ENCODE results near the gene IFT122.

The IFT122 gene

DNA sequence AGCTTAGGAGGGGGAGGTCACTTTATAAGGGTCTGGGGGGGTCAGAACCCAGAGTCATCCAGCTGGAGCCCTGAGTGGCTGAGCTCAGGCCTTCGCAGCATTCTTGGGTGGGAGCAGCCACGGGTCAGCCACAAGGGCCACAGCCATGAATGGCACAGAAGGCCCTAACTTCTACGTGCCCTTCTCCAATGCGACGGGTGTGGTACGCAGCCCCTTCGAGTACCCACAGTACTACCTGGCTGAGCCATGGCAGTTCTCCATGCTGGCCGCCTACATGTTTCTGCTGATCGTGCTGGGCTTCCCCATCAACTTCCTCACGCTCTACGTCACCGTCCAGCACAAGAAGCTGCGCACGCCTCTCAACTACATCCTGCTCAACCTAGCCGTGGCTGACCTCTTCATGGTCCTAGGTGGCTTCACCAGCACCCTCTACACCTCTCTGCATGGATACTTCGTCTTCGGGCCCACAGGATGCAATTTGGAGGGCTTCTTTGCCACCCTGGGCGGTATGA lies 88.6 kb downstream of the IFT122 start, which contains the start of gene RHO:
Gene RHO, plus strand, starts transcription at position 51 of the 512 bp plus-strand sequence. Its CDS starts 95 bp downstream, at position 146.
- no peak for TF ChIP-seq TAF1 (IDR thresholded peaks at IDR 0.05; ENCODE audit: low read depth)
- no peak for TF ChIP-seq NFIC (IDR thresholded peaks at IDR 0.05)
- no peak for TF ChIP-seq TEAD4 (IDR thresholded peaks at IDR 0.05)
- no peak for TF ChIP-seq ZBTB7A (IDR thresholded peaks at IDR 0.05; ENCODE audit: low read depth)
- TF ChIP-seq, protein P1, sequence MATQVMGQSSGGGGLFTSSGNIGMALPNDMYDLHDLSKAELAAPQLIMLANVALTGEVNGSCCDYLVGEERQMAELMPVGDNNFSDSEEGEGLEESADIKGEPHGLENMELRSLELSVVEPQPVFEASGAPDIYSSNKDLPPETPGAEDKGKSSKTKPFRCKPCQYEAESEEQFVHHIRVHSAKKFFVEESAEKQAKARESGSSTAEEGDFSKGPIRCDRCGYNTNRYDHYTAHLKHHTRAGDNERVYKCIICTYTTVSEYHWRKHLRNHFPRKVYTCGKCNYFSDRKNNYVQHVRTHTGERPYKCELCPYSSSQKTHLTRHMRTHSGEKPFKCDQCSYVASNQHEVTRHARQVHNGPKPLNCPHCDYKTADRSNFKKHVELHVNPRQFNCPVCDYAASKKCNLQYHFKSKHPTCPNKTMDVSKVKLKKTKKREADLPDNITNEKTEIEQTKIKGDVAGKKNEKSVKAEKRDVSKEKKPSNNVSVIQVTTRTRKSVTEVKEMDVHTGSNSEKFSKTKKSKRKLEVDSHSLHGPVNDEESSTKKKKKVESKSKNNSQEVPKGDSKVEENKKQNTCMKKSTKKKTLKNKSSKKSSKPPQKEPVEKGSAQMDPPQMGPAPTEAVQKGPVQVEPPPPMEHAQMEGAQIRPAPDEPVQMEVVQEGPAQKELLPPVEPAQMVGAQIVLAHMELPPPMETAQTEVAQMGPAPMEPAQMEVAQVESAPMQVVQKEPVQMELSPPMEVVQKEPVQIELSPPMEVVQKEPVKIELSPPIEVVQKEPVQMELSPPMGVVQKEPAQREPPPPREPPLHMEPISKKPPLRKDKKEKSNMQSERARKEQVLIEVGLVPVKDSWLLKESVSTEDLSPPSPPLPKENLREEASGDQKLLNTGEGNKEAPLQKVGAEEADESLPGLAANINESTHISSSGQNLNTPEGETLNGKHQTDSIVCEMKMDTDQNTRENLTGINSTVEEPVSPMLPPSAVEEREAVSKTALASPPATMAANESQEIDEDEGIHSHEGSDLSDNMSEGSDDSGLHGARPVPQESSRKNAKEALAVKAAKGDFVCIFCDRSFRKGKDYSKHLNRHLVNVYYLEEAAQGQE (IDR thresholded peaks at IDR 0.05; ENCODE audit: low read depth), result no peak
- no peak for TF ChIP-seq MAX (IDR thresholded peaks at IDR 0.05)
- no peak for TF ChIP-seq RAD21 (IDR thresholded peaks at IDR 0.05; ENCODE audit: low read depth)
- no peak for TF ChIP-seq USF1 (IDR thresholded peaks at IDR 0.05)
- no peak for TF ChIP-seq EP300 (IDR thresholded peaks at IDR 0.05; ENCODE audit: borderline replicate concordance)
- no peak for TF ChIP-seq CEBPB (IDR thresholded peaks at IDR 0.05)
- TF ChIP-seq YY1 (IDR thresholded peaks at IDR 0.05; ENCODE audit: low read depth), result no peak
- no peak for TF ChIP-seq FOXM1 (IDR thresholded peaks at IDR 0.05; ENCODE audit: borderline replicate concordance, low read depth)
- TF ChIP-seq CREB1 (IDR thresholded peaks at IDR 0.05; ENCODE audit: low read depth), result no peak
- TF ChIP-seq TCF12 (IDR thresholded peaks at IDR 0.05; ENCODE audit: low read depth), result no peak
- no peak for TF ChIP-seq EGR1 (IDR thresholded peaks at IDR 0.05)

DNA sequence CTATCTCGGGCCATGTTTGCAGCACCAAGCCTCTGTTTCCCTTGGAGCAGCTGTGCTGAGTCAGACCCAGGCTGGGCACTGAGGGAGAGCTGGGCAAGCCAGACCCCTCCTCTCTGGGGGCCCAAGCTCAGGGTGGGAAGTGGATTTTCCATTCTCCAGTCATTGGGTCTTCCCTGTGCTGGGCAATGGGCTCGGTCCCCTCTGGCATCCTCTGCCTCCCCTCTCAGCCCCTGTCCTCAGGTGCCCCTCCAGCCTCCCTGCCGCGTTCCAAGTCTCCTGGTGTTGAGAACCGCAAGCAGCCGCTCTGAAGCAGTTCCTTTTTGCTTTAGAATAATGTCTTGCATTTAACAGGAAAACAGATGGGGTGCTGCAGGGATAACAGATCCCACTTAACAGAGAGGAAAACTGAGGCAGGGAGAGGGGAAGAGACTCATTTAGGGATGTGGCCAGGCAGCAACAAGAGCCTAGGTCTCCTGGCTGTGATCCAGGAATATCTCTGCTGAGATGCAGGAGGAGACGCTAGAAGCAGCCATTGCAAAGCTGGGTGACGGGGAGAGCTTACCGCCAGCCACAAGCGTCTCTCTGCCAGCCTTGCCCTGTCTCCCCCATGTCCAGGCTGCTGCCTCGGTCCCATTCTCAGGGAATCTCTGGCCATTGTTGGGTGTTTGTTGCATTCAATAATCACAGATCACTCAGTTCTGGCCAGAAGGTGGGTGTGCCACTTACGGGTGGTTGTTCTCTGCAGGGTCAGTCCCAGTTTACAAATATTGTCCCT lies 89.6 kb downstream of the IFT122 start:
- TF ChIP-seq ZBTB7A (IDR thresholded peaks at IDR 0.05; ENCODE audit: low read depth) (no peak), CEBPB (IDR thresholded peaks at IDR 0.05) (no peak)

DNA sequence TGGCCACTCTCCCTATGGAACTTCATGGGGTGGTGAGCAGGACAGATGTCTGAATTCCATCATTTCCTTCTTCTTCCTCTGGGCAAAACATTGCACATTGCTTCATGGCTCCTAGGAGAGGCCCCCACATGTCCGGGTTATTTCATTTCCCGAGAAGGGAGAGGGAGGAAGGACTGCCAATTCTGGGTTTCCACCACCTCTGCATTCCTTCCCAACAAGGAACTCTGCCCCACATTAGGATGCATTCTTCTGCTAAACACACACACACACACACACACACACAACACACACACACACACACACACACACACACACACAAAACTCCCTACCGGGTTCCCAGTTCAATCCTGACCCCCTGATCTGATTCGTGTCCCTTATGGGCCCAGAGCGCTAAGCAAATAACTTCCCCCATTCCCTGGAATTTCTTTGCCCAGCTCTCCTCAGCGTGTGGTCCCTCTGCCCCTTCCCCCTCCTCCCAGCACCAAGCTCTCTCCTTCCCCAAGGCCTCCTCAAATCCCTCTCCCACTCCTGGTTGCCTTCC lies 90.3 kb downstream of the IFT122 start:
- TF ChIP-seq NFIC (IDR thresholded peaks at IDR 0.05) (no peak), TAF1 (IDR thresholded peaks at IDR 0.05; ENCODE audit: low read depth) (no peak), TCF12 (IDR thresholded peaks at IDR 0.05; ENCODE audit: low read depth) (no peak), USF1 (IDR thresholded peaks at IDR 0.05) (no peak), YY1 (IDR thresholded peaks at IDR 0.05; ENCODE audit: low read depth) (no peak), TEAD4 (IDR thresholded peaks at IDR 0.05) (no peak), ZBTB7A (IDR thresholded peaks at IDR 0.05; ENCODE audit: low read depth) (no peak), EGR1 (IDR thresholded peaks at IDR 0.05) (no peak), CREB1 (IDR thresholded peaks at IDR 0.05; ENCODE audit: low read depth) (no peak), RAD21 (IDR thresholded peaks at IDR 0.05; ENCODE audit: low read depth) (no peak), MAX (IDR thresholded peaks at IDR 0.05) (no peak)

GRCh38 chr3:129530821-129531220 lies 90.8 kb downstream of the IFT122 start:
- TF ChIP-seq CREB1 (IDR thresholded peaks at IDR 0.05; ENCODE audit: low read depth) (no peak), EGR1 (IDR thresholded peaks at IDR 0.05) (no peak), NFIC (IDR thresholded peaks at IDR 0.05) (no peak), USF1 (IDR thresholded peaks at IDR 0.05) (no peak), FOXM1 (IDR thresholded peaks at IDR 0.05; ENCODE audit: borderline replicate concordance, low read depth) (no peak), MAX (IDR thresholded peaks at IDR 0.05) (no peak), RAD21 (IDR thresholded peaks at IDR 0.05; ENCODE audit: low read depth) (no peak), TEAD4 (IDR thresholded peaks at IDR 0.05) (no peak), EP300 (IDR thresholded peaks at IDR 0.05; ENCODE audit: borderline replicate concordance) (no peak)

DNA sequence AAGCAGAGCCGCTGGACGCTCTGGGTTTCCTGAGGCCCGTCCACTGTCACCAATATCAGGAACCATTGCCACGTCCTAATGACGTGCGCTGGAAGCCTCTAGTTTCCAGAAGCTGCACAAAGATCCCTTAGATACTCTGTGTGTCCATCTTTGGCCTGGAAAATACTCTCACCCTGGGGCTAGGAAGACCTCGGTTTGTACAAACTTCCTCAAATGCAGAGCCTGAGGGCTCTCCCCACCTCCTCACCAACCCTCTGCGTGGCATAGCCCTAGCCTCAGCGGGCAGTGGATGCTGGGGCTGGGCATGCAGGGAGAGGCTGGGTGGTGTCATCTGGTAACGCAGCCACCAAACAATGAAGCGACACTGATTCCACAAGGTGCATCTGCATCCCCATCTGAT lies 91.7 kb downstream of the IFT122 start:
- TF ChIP-seq FOXM1 (IDR thresholded peaks at IDR 0.05; ENCODE audit: borderline replicate concordance, low read depth) (no peak), YY1 (IDR thresholded peaks at IDR 0.05; ENCODE audit: low read depth) (no peak), TEAD4 (IDR thresholded peaks at IDR 0.05) (no peak), USF1 (IDR thresholded peaks at IDR 0.05) (no peak), RAD21 (IDR thresholded peaks at IDR 0.05; ENCODE audit: low read depth) (no peak), ZBTB7A (IDR thresholded peaks at IDR 0.05; ENCODE audit: low read depth) (no peak), EGR1 (IDR thresholded peaks at IDR 0.05) (no peak), EP300 (IDR thresholded peaks at IDR 0.05; ENCODE audit: borderline replicate concordance) (no peak), CEBPB (IDR thresholded peaks at IDR 0.05) (no peak), TCF12 (IDR thresholded peaks at IDR 0.05; ENCODE audit: low read depth) (no peak)
- TF ChIP-seq, protein P1 (IDR thresholded peaks at IDR 0.05; ENCODE audit: low read depth), result no peak

All from Ishikawa (cell line).